Measurements from ENCODE around the gene SLC7A9. TPM values are rescaled to one million over a fixed set of nuclear protein-coding genes. Genes with fewer than 3 reads are reported as not detected.

SLC7A9 gene
- total RNA-seq, 1 donor from 2014 or later: 0.64 TPM

DNA sequence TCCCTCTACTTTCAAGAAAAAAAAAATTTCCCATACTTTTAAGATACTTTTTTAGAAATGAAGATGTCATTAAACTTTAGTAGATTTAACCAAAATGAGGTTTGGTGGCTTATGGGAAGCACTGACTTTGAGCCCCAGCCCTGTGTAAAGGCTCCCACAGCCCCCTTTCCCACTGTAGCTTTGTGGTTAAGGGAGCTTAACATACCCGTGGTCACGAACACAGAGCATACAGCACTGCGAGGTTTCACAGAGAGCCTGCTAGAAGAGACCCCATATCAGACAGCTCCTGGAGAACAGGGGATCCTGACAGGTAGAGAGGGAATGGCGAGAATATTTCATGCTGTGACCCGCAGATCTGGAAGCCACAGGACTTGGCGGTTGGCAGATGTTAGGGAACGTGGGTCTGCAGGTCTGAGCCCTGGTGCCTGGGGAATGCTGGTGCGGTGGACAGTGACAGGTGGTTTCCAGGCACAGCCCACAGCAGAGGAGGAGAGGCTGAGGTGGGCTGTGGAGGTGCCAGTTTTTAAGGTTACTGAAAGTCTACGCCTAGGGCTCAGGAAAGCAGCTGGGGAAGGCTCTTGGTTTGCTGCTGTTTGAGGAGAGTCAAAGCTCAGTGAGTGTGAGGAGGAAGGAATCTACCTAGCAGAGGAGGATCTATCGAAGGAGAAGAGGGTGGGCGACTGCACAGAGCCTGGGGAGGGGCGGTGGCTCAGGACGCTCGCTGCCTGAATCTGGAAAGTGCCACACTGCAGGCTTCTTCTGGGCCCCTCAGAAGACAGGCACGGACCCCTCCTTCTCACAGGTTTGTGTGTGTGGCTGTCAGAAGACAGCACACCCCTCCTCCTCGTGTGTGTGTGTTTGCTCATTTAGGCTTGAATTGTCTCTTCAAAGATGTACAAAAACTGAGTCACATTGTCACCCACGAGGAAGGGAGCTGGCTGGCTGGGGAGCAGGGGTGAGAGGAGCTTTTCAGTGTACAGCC is 49.9 kb downstream of the SLC7A9 start:
- no peak overlapping the region for H3K27ac Mint-ChIP-seq (ENCODE audit: unreplicated experiment)
- peaks cover 3% of the 10 kb centered on the region for H3K27me3 Mint-ChIP-seq (ENCODE audit: unreplicated experiment)
- H3K4me3 Mint-ChIP-seq (ENCODE audit: unreplicated experiment): no peak overlapping the region
- TF ChIP-seq, protein P1, sequence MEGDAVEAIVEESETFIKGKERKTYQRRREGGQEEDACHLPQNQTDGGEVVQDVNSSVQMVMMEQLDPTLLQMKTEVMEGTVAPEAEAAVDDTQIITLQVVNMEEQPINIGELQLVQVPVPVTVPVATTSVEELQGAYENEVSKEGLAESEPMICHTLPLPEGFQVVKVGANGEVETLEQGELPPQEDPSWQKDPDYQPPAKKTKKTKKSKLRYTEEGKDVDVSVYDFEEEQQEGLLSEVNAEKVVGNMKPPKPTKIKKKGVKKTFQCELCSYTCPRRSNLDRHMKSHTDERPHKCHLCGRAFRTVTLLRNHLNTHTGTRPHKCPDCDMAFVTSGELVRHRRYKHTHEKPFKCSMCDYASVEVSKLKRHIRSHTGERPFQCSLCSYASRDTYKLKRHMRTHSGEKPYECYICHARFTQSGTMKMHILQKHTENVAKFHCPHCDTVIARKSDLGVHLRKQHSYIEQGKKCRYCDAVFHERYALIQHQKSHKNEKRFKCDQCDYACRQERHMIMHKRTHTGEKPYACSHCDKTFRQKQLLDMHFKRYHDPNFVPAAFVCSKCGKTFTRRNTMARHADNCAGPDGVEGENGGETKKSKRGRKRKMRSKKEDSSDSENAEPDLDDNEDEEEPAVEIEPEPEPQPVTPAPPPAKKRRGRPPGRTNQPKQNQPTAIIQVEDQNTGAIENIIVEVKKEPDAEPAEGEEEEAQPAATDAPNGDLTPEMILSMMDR (IDR thresholded peaks at IDR 0.05; ENCODE audit: partially characterized antibody, unreplicated experiment): no peak
- H3K36me3 Mint-ChIP-seq (ENCODE audit: unreplicated experiment): no peaks in the 10 kb centered on the region
- H3K9me3 Mint-ChIP-seq (ENCODE audit: unreplicated experiment): peaks cover 4% of the 10 kb centered on the region
- no peak for DNase-seq
- peaks cover 9% of the 10 kb centered on the region for H3K4me1 Mint-ChIP-seq (ENCODE audit: low read depth, unreplicated experiment)

- no peak for DNase-seq
- no peaks in the 10 kb centered on the region for H3K36me3 Mint-ChIP-seq (ENCODE audit: unreplicated experiment)
- H3K4me1 Mint-ChIP-seq (ENCODE audit: low read depth, unreplicated experiment): peaks cover 7% of the 10 kb centered on the region
- no peaks in the 10 kb centered on the region for H3K27me3 Mint-ChIP-seq (ENCODE audit: unreplicated experiment)
- H3K27ac Mint-ChIP-seq (ENCODE audit: unreplicated experiment): no peak overlapping the region
- TF ChIP-seq, protein P1 (IDR thresholded peaks at IDR 0.05; ENCODE audit: partially characterized antibody, unreplicated experiment): no peak
- peaks cover 4% of the 10 kb centered on the region for H3K9me3 Mint-ChIP-seq (ENCODE audit: unreplicated experiment)
- H3K4me3 Mint-ChIP-seq (ENCODE audit: unreplicated experiment): no peak overlapping the region
Measured at GRCh38 chr19:32818536-32818935, 51.0 kb downstream of the SLC7A9 start.

DNA sequence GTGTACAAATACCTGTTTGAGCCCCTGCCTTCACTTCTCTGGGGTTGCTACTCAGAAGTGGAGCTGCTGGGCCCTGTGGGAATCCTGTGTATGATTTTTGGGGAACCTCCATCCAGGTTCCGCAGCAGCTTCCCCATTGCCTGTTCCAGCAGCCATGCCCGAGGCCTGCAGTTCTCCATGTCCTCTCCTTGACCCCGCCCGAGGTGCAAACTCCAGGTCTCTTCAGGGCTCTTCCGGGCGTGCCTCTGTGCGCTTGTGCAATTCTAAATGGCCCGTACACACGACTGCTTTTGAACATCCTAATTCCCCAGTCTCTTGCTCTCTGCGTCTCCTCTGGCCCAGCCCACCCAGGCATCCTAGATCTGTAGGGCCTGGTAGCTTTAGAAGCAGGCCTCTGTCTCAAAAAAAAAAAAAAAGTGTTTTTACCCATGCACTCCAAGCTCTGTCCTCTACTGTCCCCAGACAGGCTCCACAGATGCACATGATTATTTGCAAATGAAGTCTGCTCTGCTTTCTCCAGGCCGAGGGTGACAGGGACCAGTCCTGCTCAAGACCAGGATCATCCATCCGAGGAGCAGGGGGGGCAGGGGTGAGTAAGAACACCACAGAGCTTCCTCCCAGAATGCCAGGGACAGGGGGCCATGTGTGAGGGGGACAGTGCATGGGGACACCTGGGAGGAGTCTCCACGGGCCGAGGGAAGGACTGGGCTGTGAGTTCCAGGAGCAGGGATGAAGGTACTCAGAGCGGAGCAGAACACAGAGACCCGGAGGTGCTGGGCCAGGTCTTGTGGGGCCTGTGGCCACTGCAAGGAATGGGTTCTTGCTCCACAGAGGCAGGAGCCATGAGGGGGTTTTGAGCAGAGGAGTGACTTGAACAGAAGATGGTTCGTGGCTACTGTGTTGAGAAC is 51.7 kb downstream of the SLC7A9 start:
- Mint-ChIP-seq H3K27ac (ENCODE audit: unreplicated experiment) (peak overlapping the region; percentile 17), H3K27me3 (ENCODE audit: unreplicated experiment) (no peaks in the 10 kb centered on the region), H3K9me3 (ENCODE audit: unreplicated experiment) (peaks cover 4% of the 10 kb centered on the region), H3K4me3 (ENCODE audit: unreplicated experiment) (no peak overlapping the region), H3K36me3 (ENCODE audit: unreplicated experiment) (no peaks in the 10 kb centered on the region), H3K4me1 (ENCODE audit: low read depth, unreplicated experiment) (peaks cover 7% of the 10 kb centered on the region)
- TF ChIP-seq, protein P1 (IDR thresholded peaks at IDR 0.05; ENCODE audit: partially characterized antibody, unreplicated experiment): no peak
- DNase-seq: no peak

DNA sequence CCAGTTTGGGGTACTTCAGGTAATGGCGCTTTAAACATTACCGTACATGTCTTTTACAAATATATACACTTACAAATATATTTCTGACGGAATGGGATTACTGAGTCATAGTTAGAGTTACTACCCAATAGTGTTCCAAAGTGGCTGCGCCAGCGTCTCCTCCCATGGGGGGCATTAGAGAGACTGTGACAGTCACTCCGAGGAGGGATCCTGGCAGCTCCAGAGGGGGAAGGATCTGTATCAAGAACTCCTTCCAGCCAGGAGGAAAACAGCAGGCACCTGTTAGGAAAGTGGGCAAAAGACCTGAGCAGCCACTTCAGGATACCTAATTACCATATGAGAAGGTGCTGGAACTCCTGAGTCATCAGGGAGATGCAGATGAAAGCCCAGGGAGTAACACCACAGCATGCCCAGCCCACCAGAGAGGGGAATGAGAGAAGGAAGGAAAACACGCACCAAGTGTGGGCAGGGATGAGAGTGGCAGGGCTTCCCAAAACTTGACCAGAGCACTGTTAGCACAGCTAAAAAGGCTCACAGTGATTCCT is 52.9 kb downstream of the SLC7A9 start:
- H3K4me1 Mint-ChIP-seq (ENCODE audit: low read depth, unreplicated experiment): peaks cover 7% of the 10 kb centered on the region
- no peak overlapping the region for H3K27ac Mint-ChIP-seq (ENCODE audit: unreplicated experiment)
- TF ChIP-seq, protein P1 (IDR thresholded peaks at IDR 0.05; ENCODE audit: partially characterized antibody, unreplicated experiment): no peak
- no peak overlapping the region for H3K4me3 Mint-ChIP-seq (ENCODE audit: unreplicated experiment)
- DNase-seq: no peak
- H3K9me3 Mint-ChIP-seq (ENCODE audit: unreplicated experiment): peaks cover 4% of the 10 kb centered on the region
- H3K27me3 Mint-ChIP-seq (ENCODE audit: unreplicated experiment): no peaks in the 10 kb centered on the region
- H3K36me3 Mint-ChIP-seq (ENCODE audit: unreplicated experiment): no peaks in the 10 kb centered on the region
